DMS114 treated with DMSO at 0.1 percent for 48 hours (cell line): ENCODE results near the gene UGT1A10.
"Not testable (repeated sequence)": the region's sequence is repeated elsewhere in the genome, so short reads cannot be mapped to it uniquely, and the experiment has no call there.

ENCODE experiments used
- DNase-seq: peaks from one replicate; lab custom pipeline; 2025; ENCODE audit not compliant: unreplicated experiment; lab: John Stamatoyannopoulos, UW

The UGT1A10 gene

GRCh38 chr2:233655043-233655442 is 18.8 kb downstream of the UGT1A10 start:
- DNase-seq = no peak

GRCh38 chr2:233655943-233656342 is 19.7 kb downstream of the UGT1A10 start:
- not testable (repeated sequence) for DNase-seq

- no peak for DNase-seq
These were observed 20.2 kb downstream of the UGT1A10 start for GRCh38 chr2:233656443-233656842.

- no peak for DNase-seq
These were observed 22.4 kb downstream of the UGT1A10 start for GRCh38 chr2:233658610-233659009.

GRCh38 chr2:233663911-233664310 is 27.7 kb downstream of the UGT1A10 start:
- no peak for DNase-seq

GRCh38 chr2:233668605-233669260 is 32.5 kb downstream of the UGT1A10 start:
- no peak for DNase-seq

- DNase-seq = no peak
These were observed 35.3 kb downstream of the UGT1A10 start, which contains the start of gene UGT1A9 for GRCh38 chr2:233671290-233672161. UGT1A9 (plus strand) TSS chr2:233671898; CDS start chr2:233671935, 37 bp downstream.

- DNase-seq = no peak
These were observed 36.6 kb downstream of the UGT1A10 start for GRCh38 chr2:233672886-233673285.

- no peak for DNase-seq
These were observed 37.6 kb downstream of the UGT1A10 start for GRCh38 chr2:233673896-233674295.

GRCh38 chr2:233674314-233674713 is 38.1 kb downstream of the UGT1A10 start:
- DNase-seq = no peak

- DNase-seq = no peak
These were observed 38.7 kb downstream of the UGT1A10 start for GRCh38 chr2:233674995-233675394.

- DNase-seq = no peak
These were observed 39.8 kb downstream of the UGT1A10 start for GRCh38 chr2:233676046-233676445.

GRCh38 chr2:233679196-233679595 is 42.9 kb downstream of the UGT1A10 start:
- DNase-seq = no peak

- no peak for DNase-seq
These were observed 44.3 kb downstream of the UGT1A10 start for GRCh38 chr2:233680361-233681045.

- DNase-seq = no peak
These were observed 45.4 kb downstream of the UGT1A10 start, which contains the start of gene UGT1A7 for GRCh38 chr2:233681521-233682099. UGT1A7 (plus strand) TSS chr2:233681901; CDS start chr2:233681938, 37 bp downstream.

- no peak for DNase-seq
These were observed 48.4 kb downstream of the UGT1A10 start for GRCh38 chr2:233684640-233685039.

- no peak for DNase-seq
These were observed 50.7 kb downstream of the UGT1A10 start for GRCh38 chr2:233686928-233687327.

- no peak for DNase-seq
These were observed 52.1 kb downstream of the UGT1A10 start for GRCh38 chr2:233688341-233688740.

- no peak for DNase-seq
These were observed 52.8 kb downstream of the UGT1A10 start for GRCh38 chr2:233689031-233689430.

- no peak for DNase-seq
These were observed 53.3 kb downstream of the UGT1A10 start for GRCh38 chr2:233689501-233689900.

GRCh38 chr2:233690444-233690843 is 54.2 kb downstream of the UGT1A10 start:
- DNase-seq = no peak
